Measurements from ENCODE around the gene BRME1.

GRCh38 chr19:13906910-13907309 is 993 bp upstream of the BRME1 start:
- TF ChIP-seq CTCF (IDR thresholded peaks at IDR 0.05) (no peak), EZH2 (IDR thresholded peaks at IDR 0.05) (no peak)

Data from neural progenitor cell (in vitro differentiated cells).